NCI-H1930 (cell line): ENCODE measurements around the gene MCRS1.
"Not testable (repeated sequence)": the region's sequence is repeated elsewhere in the genome, so short reads cannot be mapped to it uniquely, and the experiment has no call there.

Experiments
- DNase-seq, 2 experiments: peaks; one replicate each; lab custom pipeline; 2025; lab: John Stamatoyannopoulos, UW

Gene MCRS1

DNA sequence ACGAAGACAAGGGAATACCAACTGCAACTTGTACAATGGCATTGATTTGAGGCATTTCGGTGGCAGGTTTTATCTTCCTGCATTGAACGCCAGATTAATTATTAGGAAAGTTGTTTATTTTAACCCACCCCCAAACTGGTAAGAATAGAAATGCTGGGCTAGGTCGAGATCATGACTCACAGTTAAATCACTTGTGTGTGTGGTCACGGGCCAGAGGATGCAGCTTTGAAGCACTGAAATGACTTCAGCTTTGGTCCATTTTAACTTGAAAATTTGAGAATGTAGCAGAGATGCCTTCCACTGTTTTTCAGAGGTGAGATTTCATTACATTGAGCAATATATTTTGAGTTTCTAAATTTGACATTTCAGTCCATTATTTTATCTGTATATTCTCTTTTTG lies 52.7 kb downstream of the MCRS1 start:
- no peak for DNase-seq

- DNase-seq: no peak
Observed at GRCh38 chr12:49512546-49512945, 55.4 kb downstream of the MCRS1 start.

DNA sequence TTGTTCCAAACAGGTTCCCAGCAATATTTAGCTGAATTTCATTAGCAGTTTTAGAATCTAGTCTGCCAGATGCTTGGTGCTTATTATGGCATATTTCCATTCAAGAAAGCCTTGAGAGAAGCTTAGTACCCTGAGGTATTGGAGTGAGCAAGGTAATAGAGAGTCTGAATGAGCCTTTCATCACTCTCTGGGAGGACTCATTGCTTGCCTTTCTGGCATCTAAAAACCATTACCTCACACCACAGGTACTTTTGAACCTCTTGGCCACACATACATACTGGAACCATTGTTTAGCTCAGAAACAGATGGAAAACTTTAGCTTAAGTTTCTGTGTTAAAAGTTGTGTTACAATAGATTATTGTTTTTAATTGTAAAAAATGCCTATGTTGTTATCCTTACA lies 56.5 kb downstream of the MCRS1 start:
- DNase-seq: no peak

DNA sequence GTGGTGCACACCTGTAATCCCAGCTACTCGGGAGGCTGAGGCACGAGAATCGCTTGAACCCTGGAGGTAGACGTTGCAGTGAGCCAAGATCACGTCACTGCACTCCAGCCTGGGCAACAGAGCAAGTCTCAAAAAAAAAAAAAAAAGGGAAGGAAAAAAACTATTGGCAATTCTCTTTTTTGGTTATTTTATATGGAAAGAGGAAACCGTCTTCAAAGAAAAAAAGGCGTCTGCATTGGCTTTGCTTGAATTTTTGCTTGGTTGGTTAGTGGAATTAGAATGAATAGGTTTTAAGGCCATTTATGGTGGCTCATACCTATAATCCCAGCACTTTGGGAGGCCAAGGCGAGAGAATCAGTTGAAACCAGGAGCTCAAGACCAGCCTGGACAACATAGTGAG lies 58.3 kb downstream of the MCRS1 start:
- not testable (repeated sequence) for DNase-seq
